Skeletal muscle tissue (tissue), 4 donors: Measurements from ENCODE around the gene TMEM41A. TPM values are rescaled to one million over a fixed set of nuclear protein-coding genes. Genes with fewer than 3 reads are reported as not detected.
"Not testable (repeated sequence)": the region's sequence is repeated elsewhere in the genome, so short reads cannot be mapped to it uniquely, and the experiment has no call there.

Experiments
- H3K27ac ChIP-seq: one replicate; pipeline ENCODE4 v1.7.0; 2013; ENCODE audit warnings: mild to moderate bottlenecking, low read depth, low read length, inconsistent platforms
- H3K27me3 ChIP-seq, 3 donors: one replicate each; pipeline ENCODE4 v1.7.0; 2013; ENCODE audit warnings: low read length in 3 of 3; ENCODE audit not compliant: control insufficient read depth in 3 of 3, insufficient read depth in 3 of 3
- H3K36me3 ChIP-seq, 3 donors: one replicate each; pipeline ENCODE4 v1.7.0; 2013; ENCODE audit warnings: low read length in 3 of 3; ENCODE audit not compliant: control insufficient read depth in 3 of 3, insufficient read depth in 3 of 3
- H3K4me1 ChIP-seq, 3 donors: one replicate each; pipeline ENCODE4 v1.7.0; 2013; ENCODE audit warnings: low read length in 3 of 3, mild to moderate bottlenecking in 3 of 3; ENCODE audit not compliant: control insufficient read depth in 3 of 3, insufficient read depth in 3 of 3
- H3K4me3 ChIP-seq, 3 donors: one replicate each; pipeline ENCODE4 v1.7.0; 2013; ENCODE audit warnings: low read length in 3 of 3
- H3K9ac ChIP-seq, 3 donors: one replicate each; pipeline ENCODE4 v1.7.0; 2013; ENCODE audit warnings: low read length in 3 of 3, mild to moderate bottlenecking in 3 of 3, moderate library complexity in 2 of 3, low read depth in 1 of 3
- H3K9me3 ChIP-seq, 3 donors: one replicate each; pipeline ENCODE4 v1.7.0; 2013; ENCODE audit warnings: low read length in 3 of 3; ENCODE audit not compliant: control insufficient read depth in 3 of 3
- total RNA-seq: library from RNA; depleted of rRNA; stranded (reverse); fragments of >200 nt; gene quantifications from one replicate; pipeline ENCODE4 v1.2.3, GENCODE V29; 2014
- donor health status: Osteomylitis.

The TMEM41A gene
- total RNA-seq, 1 donor from 2014 or later: 13.6 TPM

- Histone ChIP-seq H3K9ac (no peak overlapping the region), H3K36me3 (peaks cover 32 to 64% (median 56%) of the 10 kb centered on the region in 3 donors), H3K9me3 (no peaks in the 10 kb centered on the region), H3K4me1 (no peaks in the 10 kb centered on the region), H3K4me3 (no peak overlapping the region), H3K27ac (no peak overlapping the region), H3K27me3 (no peaks in the 10 kb centered on the region)
These were observed 9.4 kb downstream of the TMEM41A start for GRCh38 chr3:185489462-185489861.

GRCh38 chr3:185488465-185488864 lies 10.4 kb downstream of the TMEM41A start:
- no peaks in the 10 kb centered on the region for H3K4me1 ChIP-seq
- H3K4me3 ChIP-seq: no peak overlapping the region
- no peak overlapping the region for H3K27ac ChIP-seq
- H3K36me3 ChIP-seq: peaks cover 25 to 54% (median 49%) of the 10 kb centered on the region in 3 donors
- H3K27me3 ChIP-seq: no peaks in the 10 kb centered on the region
- no peaks in the 10 kb centered on the region for H3K9me3 ChIP-seq
- H3K9ac ChIP-seq: no peak overlapping the region

GRCh38 chr3:185486394-185486793 lies 12.4 kb downstream of the TMEM41A start:
- H3K9me3 ChIP-seq: no peaks in the 10 kb centered on the region
- no peak overlapping the region for H3K27ac ChIP-seq
- H3K27me3 ChIP-seq: no peaks in the 10 kb centered on the region
- H3K4me3 ChIP-seq: no peak overlapping the region
- H3K4me1 ChIP-seq: no peaks in the 10 kb centered on the region
- peaks cover 17 to 53% (median 53%) of the 10 kb centered on the region in 3 donors for H3K36me3 ChIP-seq
- H3K9ac ChIP-seq: no peak overlapping the region

GRCh38 chr3:185484296-185484695 lies 14.5 kb downstream of the TMEM41A start:
- Histone ChIP-seq H3K27ac (no peak overlapping the region), H3K9me3 (no peaks in the 10 kb centered on the region), H3K27me3 (no peaks in the 10 kb centered on the region), H3K4me3 (no peak overlapping the region), H3K36me3 (peaks cover 18 to 49% (median 43%) of the 10 kb centered on the region in 3 donors), H3K4me1 (no peaks in the 10 kb centered on the region), H3K9ac (no peak overlapping the region)

GRCh38 chr3:185479373-185479945 lies 19.4 kb downstream of the TMEM41A start:
- Histone ChIP-seq H3K4me1 (no peaks in the 10 kb centered on the region), H3K36me3 (peaks cover 11 to 35% (median 32%) of the 10 kb centered on the region in 3 donors), H3K9ac (no peak overlapping the region), H3K27me3 (no peaks in the 10 kb centered on the region), H3K27ac (no peak overlapping the region), H3K4me3 (no peak overlapping the region), H3K9me3 (no peaks in the 10 kb centered on the region)

GRCh38 chr3:185477316-185477715 lies 21.5 kb downstream of the TMEM41A start:
- H3K36me3 ChIP-seq: peaks cover 18 to 45% (median 38%) of the 10 kb centered on the region in 3 donors
- H3K27me3 ChIP-seq: no peaks in the 10 kb centered on the region
- no peak overlapping the region for H3K4me3 ChIP-seq
- no peak overlapping the region for H3K27ac ChIP-seq
- no peaks in the 10 kb centered on the region for H3K4me1 ChIP-seq
- no peaks in the 10 kb centered on the region for H3K9me3 ChIP-seq
- H3K9ac ChIP-seq: no peak overlapping the region

GRCh38 chr3:185474922-185475321 lies 23.9 kb downstream of the TMEM41A start:
- H3K27ac ChIP-seq, H3K9ac ChIP-seq, H3K9me3 ChIP-seq, H3K4me3 ChIP-seq, H3K27me3 ChIP-seq, H3K4me1 ChIP-seq: not testable (repeated sequence)
- peaks cover 10 to 35% (median 25%) of the 10 kb centered on the region in 3 donors for H3K36me3 ChIP-seq

- no peaks in the 10 kb centered on the region for H3K27me3 ChIP-seq
- no peaks in the 10 kb centered on the region for H3K4me1 ChIP-seq
- no peak overlapping the region for H3K27ac ChIP-seq
- H3K9ac ChIP-seq: no peak overlapping the region
- H3K9me3 ChIP-seq: no peaks in the 10 kb centered on the region
- no peak overlapping the region for H3K4me3 ChIP-seq
- H3K36me3 ChIP-seq: peaks cover 10 to 35% (median 30%) of the 10 kb centered on the region in 3 donors
These were observed 25.5 kb downstream of the TMEM41A start for GRCh38 chr3:185473290-185473815.

- no peaks in the 10 kb centered on the region for H3K4me1 ChIP-seq
- H3K4me3 ChIP-seq: no peak overlapping the region
- peaks cover 19 to 46% (median 37%) of the 10 kb centered on the region in 3 donors for H3K36me3 ChIP-seq
- H3K27me3 ChIP-seq: no peaks in the 10 kb centered on the region
- no peaks in the 10 kb centered on the region for H3K9me3 ChIP-seq
- H3K27ac ChIP-seq: no peak overlapping the region
- H3K9ac ChIP-seq: no peak overlapping the region
These were observed 28.5 kb downstream of the TMEM41A start for GRCh38 chr3:185470323-185470722.

GRCh38 chr3:185469542-185469941 lies 29.3 kb downstream of the TMEM41A start:
- Histone ChIP-seq H3K4me3 (no peak overlapping the region), H3K27me3 (no peaks in the 10 kb centered on the region), H3K27ac (no peak overlapping the region), H3K36me3 (peaks cover 19 to 45% (median 35%) of the 10 kb centered on the region in 3 donors), H3K9me3 (no peaks in the 10 kb centered on the region), H3K4me1 (no peaks in the 10 kb centered on the region), H3K9ac (no peak overlapping the region)
